Measurements from ENCODE around the gene NAGA. TPM values are rescaled to one million over a fixed set of nuclear protein-coding genes. Genes with fewer than 3 reads are reported as not detected.

Gene NAGA
- total and polyA plus RNA-seq, 2 donors (not counting 1 experiment from before 2014, with no cell fraction given), result 13.2 to 20.2 TPM

- ChIA-PET POLR2A (interaction anchor here (0.5 kb wide), 1 partner anchor 14 kb away, joined by 3 read pairs; no protein-coding TSS in a partner anchor), CTCF (no interaction called here)
- Mint-ChIP-seq H3K27ac (no peak overlapping the region), H3K9me3 (ENCODE audit: insufficient read depth) (peaks cover 7% of the 10 kb centered on the region), H3K4me3 (no peak overlapping the region), H3K4me1 (no peaks in the 10 kb centered on the region), H3K27me3 (no peaks in the 10 kb centered on the region)
- H3K27ac ChIP-seq (ENCODE audit: low read length in 2 of 2), result no peak overlapping the region
- H3K9ac ChIP-seq (ENCODE audit: low read length), result no peak overlapping the region
- ATAC-seq (ENCODE audit: low read depth) (no peak), DNase-seq (no peak)
- H4K20me1 ChIP-seq (ENCODE audit: control insufficient read depth, insufficient read depth, low read length, poor library complexity, severe bottlenecking), result no peaks in the 10 kb centered on the region
- TF ChIP-seq, protein P1, sequence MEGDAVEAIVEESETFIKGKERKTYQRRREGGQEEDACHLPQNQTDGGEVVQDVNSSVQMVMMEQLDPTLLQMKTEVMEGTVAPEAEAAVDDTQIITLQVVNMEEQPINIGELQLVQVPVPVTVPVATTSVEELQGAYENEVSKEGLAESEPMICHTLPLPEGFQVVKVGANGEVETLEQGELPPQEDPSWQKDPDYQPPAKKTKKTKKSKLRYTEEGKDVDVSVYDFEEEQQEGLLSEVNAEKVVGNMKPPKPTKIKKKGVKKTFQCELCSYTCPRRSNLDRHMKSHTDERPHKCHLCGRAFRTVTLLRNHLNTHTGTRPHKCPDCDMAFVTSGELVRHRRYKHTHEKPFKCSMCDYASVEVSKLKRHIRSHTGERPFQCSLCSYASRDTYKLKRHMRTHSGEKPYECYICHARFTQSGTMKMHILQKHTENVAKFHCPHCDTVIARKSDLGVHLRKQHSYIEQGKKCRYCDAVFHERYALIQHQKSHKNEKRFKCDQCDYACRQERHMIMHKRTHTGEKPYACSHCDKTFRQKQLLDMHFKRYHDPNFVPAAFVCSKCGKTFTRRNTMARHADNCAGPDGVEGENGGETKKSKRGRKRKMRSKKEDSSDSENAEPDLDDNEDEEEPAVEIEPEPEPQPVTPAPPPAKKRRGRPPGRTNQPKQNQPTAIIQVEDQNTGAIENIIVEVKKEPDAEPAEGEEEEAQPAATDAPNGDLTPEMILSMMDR (IDR thresholded peaks at IDR 0.05), result no peak
- no peak for TF ChIP-seq EZH2 (IDR thresholded peaks at IDR 0.05; ENCODE audit: borderline replicate concordance, insufficient read depth, low read depth, low read length, poor library complexity, severe bottlenecking)
- H3K27me3 ChIP-seq (replicated peaks in 1 of 4; ENCODE audit: control extremely low read depth in 1 of 4, control insufficient read depth in 3 of 4, insufficient read depth in 4 of 4, low read length in 3 of 4), result no peaks in the 10 kb centered on the region
- H3K4me3 ChIP-seq (ENCODE audit: control extremely low read depth in 1 of 5, extremely low read depth in 1 of 5, insufficient read depth in 1 of 5, low read depth in 2 of 5, low read length in 4 of 5), result no peak overlapping the region
- H3K4me1 ChIP-seq (ENCODE audit: control insufficient read depth in 2 of 2, insufficient read depth in 2 of 2, low read length in 2 of 2), result no peaks in the 10 kb centered on the region
- H3K4me2 ChIP-seq (replicated peaks; ENCODE audit: low read depth, low read length, poor library complexity, severe bottlenecking), result no peak overlapping the region
- no peaks in the 10 kb centered on the region for H3K79me2 ChIP-seq (ENCODE audit: control insufficient read depth, insufficient read depth, low read length)
- H2AFZ ChIP-seq (ENCODE audit: insufficient read depth, low read depth, low read length, poor library complexity, severe bottlenecking), result no peak overlapping the region
- WGBS (ENCODE audit: insufficient coverage), result 97% methylated on average over 7 of the region's 7 CpGs
- peaks cover 0 to 35% of the 10 kb centered on the region in 2 experiments for H3K36me3 ChIP-seq (replicated peaks in 1 of 2; ENCODE audit: control extremely low read depth in 1 of 2, control insufficient read depth in 1 of 2, extremely low read depth in 1 of 2, insufficient read depth in 2 of 2, low read length in 1 of 2)
- intact Hi-C loops (cut with micrococcal nuclease), result no loop called here
- peaks cover 4 to 9% (median 8%) of the 10 kb centered on the region in 3 donors for H3K9me3 ChIP-seq (ENCODE audit: control extremely low read depth in 1 of 3, control insufficient read depth in 2 of 3, insufficient read depth in 1 of 3, low read length in 2 of 3)
These were observed 9.6 kb downstream of the NAGA start for GRCh38 chr22:42061041-42061440.

GRCh38 chr22:42060489-42060888 is 10.1 kb downstream of the NAGA start:
- H3K9ac ChIP-seq (ENCODE audit: low read length), result no peak overlapping the region
- CTCF ChIA-PET, result no interaction called here
- H3K27ac ChIP-seq (ENCODE audit: low read length in 2 of 2), result no peak overlapping the region
- H3K27me3 ChIP-seq (replicated peaks in 1 of 4; ENCODE audit: control extremely low read depth in 1 of 4, control insufficient read depth in 3 of 4, insufficient read depth in 4 of 4, low read length in 3 of 4), result no peaks in the 10 kb centered on the region
- Mint-ChIP-seq H3K27me3 (no peaks in the 10 kb centered on the region), H3K9me3 (ENCODE audit: insufficient read depth) (peaks cover 7% of the 10 kb centered on the region), H3K27ac (no peak overlapping the region), H3K4me3 (no peak overlapping the region), H3K4me1 (no peaks in the 10 kb centered on the region)
- TF ChIP-seq, protein P1 (IDR thresholded peaks at IDR 0.05), result no peak
- no peak for TF ChIP-seq EZH2 (IDR thresholded peaks at IDR 0.05; ENCODE audit: borderline replicate concordance, insufficient read depth, low read depth, low read length, poor library complexity, severe bottlenecking)
- ATAC-seq (ENCODE audit: low read depth), result no peak
- H2AFZ ChIP-seq (ENCODE audit: insufficient read depth, low read depth, low read length, poor library complexity, severe bottlenecking), result no peak overlapping the region
- H3K4me3 ChIP-seq (ENCODE audit: control extremely low read depth in 1 of 5, extremely low read depth in 1 of 5, insufficient read depth in 1 of 5, low read depth in 2 of 5, low read length in 4 of 5), result no peak overlapping the region
- H3K79me2 ChIP-seq (ENCODE audit: control insufficient read depth, insufficient read depth, low read length), result no peaks in the 10 kb centered on the region
- intact Hi-C loops (cut with micrococcal nuclease), result no loop called here
- 100% methylated on average over 2 of the region's 5 CpGs for WGBS (ENCODE audit: insufficient coverage)
- H4K20me1 ChIP-seq (ENCODE audit: control insufficient read depth, insufficient read depth, low read length, poor library complexity, severe bottlenecking), result no peaks in the 10 kb centered on the region
- no peak for DNase-seq
- POLR2A ChIA-PET, result no interaction called here
- H3K4me2 ChIP-seq (replicated peaks; ENCODE audit: low read depth, low read length, poor library complexity, severe bottlenecking), result no peak overlapping the region
- H3K9me3 ChIP-seq (ENCODE audit: control extremely low read depth in 1 of 3, control insufficient read depth in 2 of 3, insufficient read depth in 1 of 3, low read length in 2 of 3), result peaks cover 4 to 9% (median 8%) of the 10 kb centered on the region in 3 donors
- H3K4me1 ChIP-seq (ENCODE audit: control insufficient read depth in 2 of 2, insufficient read depth in 2 of 2, low read length in 2 of 2), result no peaks in the 10 kb centered on the region
- peaks cover 0 to 32% of the 10 kb centered on the region in 2 experiments for H3K36me3 ChIP-seq (replicated peaks in 1 of 2; ENCODE audit: control extremely low read depth in 1 of 2, control insufficient read depth in 1 of 2, extremely low read depth in 1 of 2, insufficient read depth in 2 of 2, low read length in 1 of 2)
